Activated B cell treated with CpG ODN at 0.5 μM for 24 hours (primary cell): ENCODE measurements around the gene ADARB1. TPM values are rescaled to one million over a fixed set of nuclear protein-coding genes. Genes with fewer than 3 reads are reported as not detected.

Experiments used
- ATAC-seq: fragments of 200-7000 bp; cut with Tn5 transposase; one replicate; pipeline ENCODE4 v1.10.0; 2021; ENCODE audit warnings: low read depth, mild to moderate bottlenecking, moderate library complexity
- CTCF ChIA-PET: fragments of 350-600 bp; sonication (Branson Sonifier 250); formaldehyde crosslinking; loops from one replicate; lab custom pipeline; 2021; ENCODE audit warnings: antibody characterized with exemption; lab: Charles Lee
- POLR2A ChIA-PET: fragments of 350-600 bp; sonication (Branson Sonifier 250); formaldehyde crosslinking; loops from one replicate; lab custom pipeline; 2021; ENCODE audit warnings: antibody characterized with exemption; lab: Charles Lee
- DNase-seq: peaks from one replicate; pipeline ENCODE4 v3.0.0; 2022
- H3K27ac Mint-ChIP-seq: one replicate; pipeline ENCODE4 v1.8.0; 2020; ENCODE audit warnings: mixed read lengths
- H3K27me3 Mint-ChIP-seq: one replicate; pipeline ENCODE4 v1.8.0; 2021; ENCODE audit warnings: mixed read lengths
- H3K36me3 Mint-ChIP-seq: one replicate; pipeline ENCODE4 v1.8.0; 2021; ENCODE audit warnings: low read depth, mixed read lengths
- H3K4me1 Mint-ChIP-seq: one replicate; pipeline ENCODE4 v1.8.0; 2021; ENCODE audit warnings: mixed read lengths
- H3K4me3 Mint-ChIP-seq: one replicate; pipeline ENCODE4 v1.8.0; 2020; ENCODE audit warnings: mild to moderate bottlenecking, mixed read lengths
- H3K9me3 Mint-ChIP-seq: one replicate; pipeline ENCODE4 v1.8.0; 2020; ENCODE audit warnings: mixed read lengths
- CTCF ChIP-seq: fragments of 200-600 bp; IDR thresholded peaks from one replicate; pipeline ENCODE4 v1.8.0; 2022; ENCODE audit warnings: antibody characterized with exemption, mild to moderate bottlenecking
- intact Hi-C: fragments of 100-400 bp; cut with micrococcal nuclease; formaldehyde crosslinking; loops from one replicate; pipeline ENCODE4 v1.15.1; 2024
- total RNA-seq: library from RNA; stranded (reverse); gene quantifications from 2 replicates; pipeline ENCODE4 v1.2.3, GENCODE V29; 2022

ADARB1 gene
- total RNA-seq, 1 donor from 2014 or later, result 22.6 TPM

- intact Hi-C loops, result no loop called here
- ChIA-PET POLR2A (no interaction called here), CTCF (interaction anchor here (0.7 to 3.9 kb wide), 4 partner anchors 10 to 168 kb away, joined by 3 to 25 read pairs (median 4); no protein-coding TSS in a partner anchor)
- Mint-ChIP-seq H3K27ac (no peak overlapping the region), H3K36me3 (peaks cover 27% of the 10 kb centered on the region), H3K4me3 (no peak overlapping the region), H3K4me1 (peaks cover 87% of the 10 kb centered on the region), H3K27me3 (no peaks in the 10 kb centered on the region), H3K9me3 (no peaks in the 10 kb centered on the region)
- DNase-seq (no peak), ATAC-seq (no peak)
- no peak for TF ChIP-seq CTCF
Measured at GRCh38 chr21:45118099-45118498, 43.7 kb downstream of the ADARB1 start.

- Mint-ChIP-seq H3K36me3 (peaks cover 27% of the 10 kb centered on the region), H3K4me3 (no peak overlapping the region), H3K27ac (no peak overlapping the region), H3K27me3 (no peaks in the 10 kb centered on the region), H3K4me1 (peaks cover 88% of the 10 kb centered on the region), H3K9me3 (no peaks in the 10 kb centered on the region)
- TF ChIP-seq CTCF, result no peak
- intact Hi-C loops, result loop anchor here (10.0 kb wide), 1 partner anchor 105 kb away; no protein-coding TSS in a partner anchor
- no peak for DNase-seq
- ChIA-PET POLR2A (interaction anchor here (1.2 kb wide), 1 partner anchor 10 kb away, joined by 3 read pairs; no protein-coding TSS in a partner anchor), CTCF (interaction anchor here (1.0 to 3.9 kb wide), 4 partner anchors 8 to 170 kb away, joined by 3 to 25 read pairs (median 4); no protein-coding TSS in a partner anchor)
- no peak for ATAC-seq
Measured at GRCh38 chr21:45119812-45120211, 45.4 kb downstream of the ADARB1 start.

- no peak for ATAC-seq
- POLR2A ChIA-PET, result interaction anchor here (0.6 to 1.0 kb wide), 2 partner anchors 19 to 189 kb away, joined by 3 to 7 read pairs; no protein-coding TSS in a partner anchor
- peaks cover 27% of the 10 kb centered on the region for H3K36me3 Mint-ChIP-seq
- H3K27ac Mint-ChIP-seq, result no peak overlapping the region
- no peaks in the 10 kb centered on the region for H3K9me3 Mint-ChIP-seq
- CTCF ChIA-PET, result interaction anchor here (0.6 to 1.6 kb wide), 4 partner anchors 17 to 171 kb away, joined by 3 to 6 read pairs (median 4); no protein-coding TSS in a partner anchor
- H3K4me3 Mint-ChIP-seq, result no peak overlapping the region
- intact Hi-C loops, result loop anchor here (10.0 kb wide), 1 partner anchor 106 kb away; no protein-coding TSS in a partner anchor
- TF ChIP-seq CTCF, result no peak
- no peak for DNase-seq
- H3K27me3 Mint-ChIP-seq, result no peaks in the 10 kb centered on the region
- H3K4me1 Mint-ChIP-seq, result peaks cover 88% of the 10 kb centered on the region
Measured at GRCh38 chr21:45120975-45121374, 46.6 kb downstream of the ADARB1 start.

GRCh38 chr21:45122030-45122429 is 47.6 kb downstream of the ADARB1 start:
- Mint-ChIP-seq H3K27ac (no peak overlapping the region), H3K4me3 (no peak overlapping the region), H3K4me1 (peaks cover 88% of the 10 kb centered on the region), H3K9me3 (no peaks in the 10 kb centered on the region), H3K36me3 (peaks cover 22% of the 10 kb centered on the region), H3K27me3 (no peaks in the 10 kb centered on the region)
- intact Hi-C loops, result loop anchor here (10.0 kb wide), 1 partner anchor 107 kb away; no protein-coding TSS in a partner anchor
- TF ChIP-seq CTCF, result no peak
- CTCF ChIA-PET, result interaction anchor here (1.0 to 1.6 kb wide), 7 partner anchors 9 to 23 kb away, joined by 3 to 6 read pairs (median 6); no protein-coding TSS in a partner anchor
- DNase-seq (no peak), ATAC-seq (no peak)
- POLR2A ChIA-PET, result interaction anchor here (1.0 kb wide), 1 partner anchor 20 kb away, joined by 3 read pairs; no protein-coding TSS in a partner anchor

- H3K9me3 Mint-ChIP-seq, result no peaks in the 10 kb centered on the region
- no peak for DNase-seq
- TF ChIP-seq CTCF, result no peak
- no peaks in the 10 kb centered on the region for H3K27me3 Mint-ChIP-seq
- CTCF ChIA-PET, result interaction anchor here (1.0 to 1.4 kb wide), 5 partner anchors 9 to 24 kb away, joined by 3 to 6 read pairs (median 6); no protein-coding TSS in a partner anchor
- H3K36me3 Mint-ChIP-seq, result peaks cover 22% of the 10 kb centered on the region
- intact Hi-C loops, result loop anchor here (10.0 kb wide), 1 partner anchor 108 kb away; no protein-coding TSS in a partner anchor
- H3K4me1 Mint-ChIP-seq, result peaks cover 88% of the 10 kb centered on the region
- peak overlapping the region; percentile 5 for H3K4me3 Mint-ChIP-seq
- H3K27ac Mint-ChIP-seq, result no peak overlapping the region
- no peak for ATAC-seq
- POLR2A ChIA-PET, result interaction anchor here (1.0 kb wide), 1 partner anchor 173 kb away, joined by 3 read pairs; no protein-coding TSS in a partner anchor
Measured at GRCh38 chr21:45122432-45123132, 48.2 kb downstream of the ADARB1 start.
